OCI-LY7 (cell line): ENCODE data around the gene CCDC33.

Experiments used
- CTCF ChIP-seq: fragments of 200-600 bp; sonication (generic); conservative IDR thresholded peaks from 2 replicates; pipeline ENCODE4 v1.5.1; 2014; ENCODE audit warnings: mild to moderate bottlenecking, antibody characterized with exemption, low read length, moderate library complexity, mixed read lengths
- EZH2phosphoT487 ChIP-seq: fragments of 200-600 bp; sonication (generic); IDR thresholded peaks from 2 replicates; pipeline ENCODE4 v1.6.1; 2018; ENCODE audit warnings: low read depth, borderline replicate concordance, mild to moderate bottlenecking, mixed run types, antibody characterized with exemption, low read length, moderate library complexity, mixed read lengths

GRCh38 chr15:74332011-74332410, 95.9 kb downstream of the CCDC33 start:
- TF ChIP-seq CTCF (no peak), EZH2phosphoT487 (no peak)
